Activated B cell treated with CpG ODN at 0.5 μM for 24 hours (primary cell): ENCODE data around the gene DDX39B. TPM values are rescaled to one million over a fixed set of nuclear protein-coding genes. Genes with fewer than 3 reads are reported as not detected.

Source experiments
- ATAC-seq: fragments of 200-7000 bp; cut with Tn5 transposase; one replicate; pipeline ENCODE4 v1.10.0; 2021; ENCODE audit warnings: low read depth, mild to moderate bottlenecking, moderate library complexity
- CTCF ChIA-PET: fragments of 350-600 bp; sonication (Branson Sonifier 250); formaldehyde crosslinking; loops from one replicate; lab custom pipeline; 2021; ENCODE audit warnings: antibody characterized with exemption; lab: Charles Lee
- POLR2A ChIA-PET: fragments of 350-600 bp; sonication (Branson Sonifier 250); formaldehyde crosslinking; loops from one replicate; lab custom pipeline; 2021; ENCODE audit warnings: antibody characterized with exemption; lab: Charles Lee
- DNase-seq: peaks from one replicate; pipeline ENCODE4 v3.0.0; 2022
- H3K27ac Mint-ChIP-seq: one replicate; pipeline ENCODE4 v1.8.0; 2020; ENCODE audit warnings: mixed read lengths
- H3K27me3 Mint-ChIP-seq: one replicate; pipeline ENCODE4 v1.8.0; 2021; ENCODE audit warnings: mixed read lengths
- H3K36me3 Mint-ChIP-seq: one replicate; pipeline ENCODE4 v1.8.0; 2021; ENCODE audit warnings: low read depth, mixed read lengths
- H3K4me1 Mint-ChIP-seq: one replicate; pipeline ENCODE4 v1.8.0; 2021; ENCODE audit warnings: mixed read lengths
- H3K4me3 Mint-ChIP-seq: one replicate; pipeline ENCODE4 v1.8.0; 2020; ENCODE audit warnings: mild to moderate bottlenecking, mixed read lengths
- H3K9me3 Mint-ChIP-seq: one replicate; pipeline ENCODE4 v1.8.0; 2020; ENCODE audit warnings: mixed read lengths
- intact Hi-C: fragments of 100-400 bp; cut with micrococcal nuclease; formaldehyde crosslinking; loops from one replicate; pipeline ENCODE4 v1.15.1; 2024
- total RNA-seq: library from RNA; stranded (reverse); gene quantifications from 2 replicates; pipeline ENCODE4 v1.2.3, GENCODE V29; 2022
- TF ChIP-seq, protein P1 (sequence below): fragments of 200-600 bp; IDR thresholded peaks from one replicate; pipeline ENCODE4 v1.8.0; 2022; ENCODE audit warnings: antibody characterized with exemption, mild to moderate bottlenecking

DDX39B gene
- total RNA-seq, 1 donor from 2014 or later: 484 TPM

DNA sequence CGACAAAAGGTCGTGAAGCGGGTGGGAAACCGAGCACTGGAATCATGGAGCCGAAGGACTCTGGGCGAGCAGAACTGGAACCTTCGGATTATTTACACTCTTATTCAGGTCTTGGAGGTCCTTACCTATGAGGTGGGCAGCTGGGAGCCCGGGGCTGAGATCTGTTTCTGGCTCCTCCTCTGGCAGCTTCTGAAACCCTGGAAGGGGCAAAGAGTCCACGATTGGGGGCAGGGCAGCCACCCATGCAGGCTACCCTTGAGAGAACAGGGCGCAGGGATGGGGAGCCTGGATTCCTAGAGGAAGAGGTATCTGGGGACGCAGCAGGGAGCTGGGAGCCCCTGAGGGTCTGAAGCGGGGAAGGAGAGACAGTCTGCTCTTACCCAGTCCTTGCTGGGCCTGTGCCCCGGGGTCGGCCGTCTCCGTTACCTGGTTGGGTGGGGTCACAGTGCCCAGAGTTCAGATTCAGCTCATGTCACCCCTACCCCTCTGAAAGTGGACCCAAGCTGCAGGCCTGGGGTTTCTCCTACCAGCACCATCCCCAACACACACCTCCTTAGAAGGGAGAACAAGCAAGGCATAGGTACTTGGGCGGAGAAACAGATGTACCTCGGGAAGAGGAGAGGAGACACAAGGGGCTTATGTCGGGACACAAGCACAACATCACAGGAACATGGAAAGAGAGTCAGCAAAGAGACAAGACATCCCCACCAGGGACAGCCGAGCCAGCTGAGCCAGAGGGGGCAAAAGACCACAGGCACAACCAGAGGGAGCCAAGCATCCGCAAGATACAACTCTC is 39.8 kb upstream of the DDX39B start:
- intact Hi-C loops: loop anchor here (1.0 to 2.0 kb wide), 4 partner anchors 11 to 39 kb away; partner anchors contain the start of genes NFKBIL1 and PRRC2A
- ATAC-seq (no peak), DNase-seq (peak; percentile 32)
- Mint-ChIP-seq H3K9me3 (no peaks in the 10 kb centered on the region), H3K4me3 (peak overlapping the region; percentile 99), H3K36me3 (peaks cover 41% of the 10 kb centered on the region), H3K27me3 (no peaks in the 10 kb centered on the region), H3K4me1 (peaks cover 83% of the 10 kb centered on the region), H3K27ac (peak overlapping the region; percentile 94)
- ChIA-PET CTCF (interaction anchor here (1.2 to 25.7 kb wide), 6 partner anchors 7 to 248 kb away, joined by 6 to 611 read pairs (median 27); partner anchors contain the start of genes ATP6V1G2, DDX39B, LTA and NCR3), POLR2A (interaction anchor here (0.6 to 26.0 kb wide), 16 partner anchors 5 to 1742 kb away, joined by 3 to 1155 read pairs (median 6); partner anchors contain the start of genes ATP6V1G2, BAG6, DDX39B and GPANK1)
- TF ChIP-seq, protein P1, sequence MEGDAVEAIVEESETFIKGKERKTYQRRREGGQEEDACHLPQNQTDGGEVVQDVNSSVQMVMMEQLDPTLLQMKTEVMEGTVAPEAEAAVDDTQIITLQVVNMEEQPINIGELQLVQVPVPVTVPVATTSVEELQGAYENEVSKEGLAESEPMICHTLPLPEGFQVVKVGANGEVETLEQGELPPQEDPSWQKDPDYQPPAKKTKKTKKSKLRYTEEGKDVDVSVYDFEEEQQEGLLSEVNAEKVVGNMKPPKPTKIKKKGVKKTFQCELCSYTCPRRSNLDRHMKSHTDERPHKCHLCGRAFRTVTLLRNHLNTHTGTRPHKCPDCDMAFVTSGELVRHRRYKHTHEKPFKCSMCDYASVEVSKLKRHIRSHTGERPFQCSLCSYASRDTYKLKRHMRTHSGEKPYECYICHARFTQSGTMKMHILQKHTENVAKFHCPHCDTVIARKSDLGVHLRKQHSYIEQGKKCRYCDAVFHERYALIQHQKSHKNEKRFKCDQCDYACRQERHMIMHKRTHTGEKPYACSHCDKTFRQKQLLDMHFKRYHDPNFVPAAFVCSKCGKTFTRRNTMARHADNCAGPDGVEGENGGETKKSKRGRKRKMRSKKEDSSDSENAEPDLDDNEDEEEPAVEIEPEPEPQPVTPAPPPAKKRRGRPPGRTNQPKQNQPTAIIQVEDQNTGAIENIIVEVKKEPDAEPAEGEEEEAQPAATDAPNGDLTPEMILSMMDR: no peak

DNA sequence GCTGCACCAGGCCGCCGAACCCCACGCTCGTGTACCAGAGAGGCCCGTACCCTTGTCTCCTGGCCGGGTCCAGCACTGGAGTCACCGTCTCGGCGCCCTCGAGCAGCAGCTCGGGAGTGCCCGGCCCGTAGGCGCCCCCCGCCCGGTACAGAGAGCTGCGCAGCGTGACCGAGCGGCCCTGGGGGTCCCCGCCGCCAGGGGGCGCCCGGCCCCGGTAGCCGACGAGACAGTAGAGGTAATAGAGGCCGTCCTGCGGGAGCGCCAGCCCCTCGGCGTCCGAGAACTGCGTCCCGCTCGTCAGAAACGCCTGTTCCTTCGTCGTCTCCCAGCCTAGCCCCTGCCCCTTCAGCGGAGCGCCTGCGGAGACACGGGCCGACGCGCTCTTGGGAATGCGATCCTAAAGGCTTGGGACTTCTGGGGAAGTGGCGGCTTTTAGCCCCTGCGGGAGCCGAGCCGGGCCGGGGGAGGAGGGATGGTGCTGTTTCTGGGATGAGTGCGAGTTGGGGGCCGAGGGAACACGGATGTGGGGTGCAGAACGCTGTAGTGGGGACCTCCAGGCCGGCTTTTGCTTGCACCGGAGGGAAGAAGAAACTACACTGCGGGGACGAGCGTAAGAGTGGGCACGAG is 39.1 kb upstream of the DDX39B start:
- H3K9me3 Mint-ChIP-seq: no peaks in the 10 kb centered on the region

DNA sequence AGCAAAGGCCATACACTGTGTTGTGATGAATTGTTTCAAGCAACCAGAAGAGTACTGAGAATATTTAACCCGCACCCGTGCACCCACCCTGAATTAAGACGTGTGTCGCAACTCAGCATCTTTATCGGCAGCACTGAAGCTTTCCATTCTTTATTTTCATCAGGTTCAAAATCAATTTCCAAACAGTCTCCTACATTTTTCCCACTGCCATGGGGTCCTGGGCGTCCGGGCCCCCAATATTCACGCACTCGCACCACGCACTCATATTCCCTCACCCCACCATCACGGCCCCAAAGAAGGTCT is 38.6 kb upstream of the DDX39B start:
- TF ChIP-seq, protein P1: no peak
- Mint-ChIP-seq H3K9me3 (no peaks in the 10 kb centered on the region), H3K4me3 (peak overlapping the region; percentile 99), H3K36me3 (peaks cover 53% of the 10 kb centered on the region), H3K27ac (peak overlapping the region; percentile 94), H3K4me1 (peaks cover 83% of the 10 kb centered on the region), H3K27me3 (no peaks in the 10 kb centered on the region)
- intact Hi-C loops: loop anchor here (1.0 to 2.0 kb wide), 5 partner anchors 8 to 40 kb away; partner anchors contain the start of genes LTA and PRRC2A
- ChIA-PET CTCF (interaction anchor here (1.0 to 25.7 kb wide), 7 partner anchors 8 to 250 kb away, joined by 3 to 611 read pairs (median 12); partner anchors contain the start of genes ATP6V1G2, DDX39B, GPANK1 and LTA), POLR2A (interaction anchor here (0.6 to 26.0 kb wide), 9 partner anchors 4 to 234 kb away, joined by 4 to 1155 read pairs (median 44); partner anchors contain the start of genes ATP6V1G2, BAG6, DDX39B and LST1)
- DNase-seq (no peak), ATAC-seq (no peak)

More for the DNA sequence above, 39.1 kb upstream of the DDX39B start:
- ChIA-PET CTCF (interaction anchor here (0.6 to 25.7 kb wide), 8 partner anchors 8 to 1094 kb away, joined by 3 to 611 read pairs (median 9); partner anchors contain the start of genes ATP6V1G2, DDX39B, GPANK1 and LTA), POLR2A (interaction anchor here (0.6 to 26.0 kb wide), 12 partner anchors 4 to 234 kb away, joined by 3 to 1155 read pairs (median 22); partner anchors contain the start of genes ATP6V1G2, BAG6, DDX39B and LST1)
- peak overlapping the region; percentile 94 for H3K27ac Mint-ChIP-seq
- DNase-seq: peak; percentile 94
- no peaks in the 10 kb centered on the region for H3K27me3 Mint-ChIP-seq
- peaks cover 83% of the 10 kb centered on the region for H3K4me1 Mint-ChIP-seq
- peak overlapping the region; percentile 99 for H3K4me3 Mint-ChIP-seq
- ATAC-seq: peak; percentile 71
- TF ChIP-seq, protein P1: peak; percentile 91
- intact Hi-C loops: loop anchor here (1.0 to 2.0 kb wide), 7 partner anchors 9 to 40 kb away; partner anchors contain the start of genes LTA, NFKBIL1 and PRRC2A
- peaks cover 48% of the 10 kb centered on the region for H3K36me3 Mint-ChIP-seq

DNA sequence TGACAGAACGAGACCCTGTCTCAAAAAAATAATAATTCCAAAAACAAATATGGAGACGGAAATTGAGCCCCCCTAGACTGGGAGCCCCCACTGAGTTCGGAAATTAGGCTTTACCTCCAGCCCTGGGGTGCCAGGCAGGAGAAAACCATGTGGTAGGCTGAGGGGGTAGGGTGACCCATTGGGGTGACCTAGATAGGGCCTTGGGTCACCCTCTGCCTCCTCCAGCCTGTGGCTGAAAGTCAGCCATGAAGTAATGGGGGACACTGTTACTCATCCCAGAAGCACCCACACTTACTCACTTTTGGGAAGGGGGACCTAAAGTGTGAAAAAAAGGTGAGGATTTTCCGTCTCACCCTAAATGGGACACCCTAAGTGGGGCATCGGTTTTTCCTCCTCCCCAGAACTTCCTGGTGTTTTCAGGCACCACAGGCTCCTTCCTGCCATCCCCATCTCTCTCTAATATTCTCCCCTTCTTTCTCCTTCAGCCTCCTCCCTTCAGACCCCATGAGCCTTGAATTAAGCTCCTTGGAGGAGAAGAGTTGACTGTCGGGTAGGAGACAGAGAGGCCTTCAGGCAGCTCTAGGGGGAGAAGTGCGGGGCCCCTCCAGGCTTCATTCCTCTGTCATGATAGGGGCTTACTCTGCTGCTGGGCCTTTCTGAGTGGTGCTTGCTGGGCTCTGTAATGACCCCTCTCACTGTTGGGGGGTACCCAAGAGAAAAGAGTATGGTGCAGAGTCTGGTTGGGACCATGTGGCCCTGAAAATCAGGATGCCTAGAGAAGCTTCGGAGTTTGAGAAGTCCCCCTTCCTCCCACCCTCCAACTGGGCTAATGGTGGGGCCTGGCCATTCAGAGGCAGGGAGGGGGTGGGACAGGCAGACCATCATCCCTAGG is 38.0 kb upstream of the DDX39B start:
- H3K27ac Mint-ChIP-seq: peak overlapping the region; percentile 94
- no peak for ATAC-seq
- H3K27me3 Mint-ChIP-seq: no peaks in the 10 kb centered on the region
- TF ChIP-seq, protein P1: no peak
- intact Hi-C loops: loop anchor here (1.0 to 2.0 kb wide), 5 partner anchors 7 to 41 kb away; partner anchors contain the start of genes LTA and PRRC2A
- peaks cover 83% of the 10 kb centered on the region for H3K4me1 Mint-ChIP-seq
- H3K36me3 Mint-ChIP-seq: peaks cover 55% of the 10 kb centered on the region
- no peak for DNase-seq
- CTCF ChIA-PET: interaction anchor here (1.0 to 25.7 kb wide), 6 partner anchors 9 to 85 kb away, joined by 3 to 611 read pairs (median 16); partner anchors contain the start of genes ATP6V1G2, DDX39B, GPANK1 and LTA
- no peaks in the 10 kb centered on the region for H3K9me3 Mint-ChIP-seq
- POLR2A ChIA-PET: interaction anchor here (0.6 to 26.0 kb wide), 9 partner anchors 3 to 235 kb away, joined by 4 to 1155 read pairs (median 44); partner anchors contain the start of genes ATP6V1G2, BAG6, DDX39B and LST1
- peak overlapping the region; percentile 99 for H3K4me3 Mint-ChIP-seq
